ENCODE results near the gene CCDC27. TPM values are rescaled to one million over a fixed set of nuclear protein-coding genes. Genes with fewer than 3 reads are reported as not detected.

The CCDC27 gene
- total and polyA plus RNA-seq, 2 donors (not counting 1 experiment from before 2014, with no cell fraction given), result not detected

GRCh38 chr1:3727042-3727824, 25.0 kb upstream of the CCDC27 start:
- Histone ChIP-seq H4K20me1 (ENCODE audit: control insufficient read depth, insufficient read depth, low read length, poor library complexity, severe bottlenecking) (no peaks in the 10 kb centered on the region), H3K36me3 (replicated peaks in 1 of 2; ENCODE audit: control extremely low read depth in 1 of 2, control insufficient read depth in 1 of 2, extremely low read depth in 1 of 2, insufficient read depth in 2 of 2, low read length in 1 of 2) (no peaks in the 10 kb centered on the region), H3K9ac (ENCODE audit: low read length) (no peak overlapping the region), H3K9me3 (ENCODE audit: control extremely low read depth in 1 of 3, control insufficient read depth in 2 of 3, insufficient read depth in 1 of 3, low read length in 2 of 3) (peaks cover 0 to under 1% (median 0%) of the 10 kb centered on the region in 3 donors), H3K27ac (ENCODE audit: low read length in 2 of 2) (no peak overlapping the region), H3K4me1 (ENCODE audit: control insufficient read depth in 2 of 2, insufficient read depth in 2 of 2, low read length in 2 of 2) (no peaks in the 10 kb centered on the region), H2AFZ (ENCODE audit: insufficient read depth, low read depth, low read length, poor library complexity, severe bottlenecking) (no peak overlapping the region), H3K79me2 (ENCODE audit: control insufficient read depth, insufficient read depth, low read length) (no peaks in the 10 kb centered on the region), H3K4me2 (replicated peaks; ENCODE audit: low read depth, low read length, poor library complexity, severe bottlenecking) (no peak overlapping the region), H3K27me3 (replicated peaks in 1 of 4; ENCODE audit: control extremely low read depth in 1 of 4, control insufficient read depth in 3 of 4, insufficient read depth in 4 of 4, low read length in 3 of 4) (peaks cover 0 to 3% (median 0%) of the 10 kb centered on the region in 4 experiments), H3K4me3 (ENCODE audit: control extremely low read depth in 1 of 5, extremely low read depth in 1 of 5, insufficient read depth in 1 of 5, low read depth in 2 of 5, low read length in 4 of 5) (no peak overlapping the region)
- ChIA-PET CTCF (interaction anchor here (1.0 to 1.9 kb wide), 3 partner anchors 11 to 274 kb away, joined by 3 to 8 read pairs (median 3); no protein-coding TSS in a partner anchor), POLR2A (no interaction called here)
- 58% methylated on average over 33 of the region's 37 CpGs for WGBS (ENCODE audit: insufficient coverage)
- no peak overlapping the region for H3K4me3 Mint-ChIP-seq
- no peak for ATAC-seq (ENCODE audit: low read depth)
- no peaks in the 10 kb centered on the region for H3K9me3 Mint-ChIP-seq (ENCODE audit: insufficient read depth)
- H3K27ac Mint-ChIP-seq, result no peak overlapping the region
- intact Hi-C loops (cut with micrococcal nuclease), result no loop called here
- peaks cover 2% of the 10 kb centered on the region for H3K4me1 Mint-ChIP-seq
- TF ChIP-seq CTCF (IDR thresholded peaks at IDR 0.05), result peak; percentile 23
- no peak for TF ChIP-seq EZH2 (IDR thresholded peaks at IDR 0.05; ENCODE audit: borderline replicate concordance, insufficient read depth, low read depth, low read length, poor library complexity, severe bottlenecking)
- H3K27me3 Mint-ChIP-seq, result peaks cover 3% of the 10 kb centered on the region
- DNase-seq, result no peak
